Stimulated activated naive CD4-positive, alpha-beta T cell treated with Interleukin-2 at 50 U/mL for 16 hours (primary cell): Measurements from ENCODE around the gene ASIC3.
A peak's percentile ranks its signal among the peaks of the same experiment; 100 is the strongest.
"Not testable (repeated sequence)": the region's sequence is repeated elsewhere in the genome, so short reads cannot be mapped to it uniquely, and the experiment has no call there.

Source experiments
- DNase-seq: peaks from one replicate; lab custom pipeline; 2025; lab: John Stamatoyannopoulos, UW

ASIC3 gene

GRCh38 chr7:151047976-151048815 is at the start of gene ASIC3:
TSS of gene ASIC3 (plus strand) at chr7:151048531. CDS start at chr7:151048886, 355 bp downstream.
- no peak for DNase-seq

- no peak for DNase-seq
Measured at GRCh38 chr7:150999001-150999400, 49.3 kb upstream of the ASIC3 start.

GRCh38 chr7:150999497-151000230 is 48.7 kb upstream of the ASIC3 start:
- no peak for DNase-seq

GRCh38 chr7:151000897-151001495 is 47.3 kb upstream of the ASIC3 start:
- no peak for DNase-seq

- no peak for DNase-seq
Measured at GRCh38 chr7:151001546-151001945, 46.8 kb upstream of the ASIC3 start.

- DNase-seq, result no peak
Measured at GRCh38 chr7:151003572-151003971, 44.8 kb upstream of the ASIC3 start.

GRCh38 chr7:151005566-151005965 is 42.8 kb upstream of the ASIC3 start:
- no peak for DNase-seq

- no peak for DNase-seq
Measured at GRCh38 chr7:151006590-151007300, 41.6 kb upstream of the ASIC3 start.

GRCh38 chr7:151007469-151007898 is 40.8 kb upstream of the ASIC3 start:
- DNase-seq, result no peak

- DNase-seq, result no peak
Measured at GRCh38 chr7:151008143-151008510, 40.2 kb upstream of the ASIC3 start.

- peak; percentile 73 for DNase-seq
Measured at GRCh38 chr7:151008511-151009323, 39.6 kb upstream of the ASIC3 start.

- DNase-seq, result no peak
Measured at GRCh38 chr7:151009327-151010036, 38.8 kb upstream of the ASIC3 start.

GRCh38 chr7:151010037-151010306 is 38.4 kb upstream of the ASIC3 start:
- no peak for DNase-seq

GRCh38 chr7:151010307-151011096 is 37.8 kb upstream of the ASIC3 start:
- DNase-seq, result peak; percentile 40

- no peak for DNase-seq
Measured at GRCh38 chr7:151011097-151011409, 37.3 kb upstream of the ASIC3 start.

GRCh38 chr7:151011616-151012015 is 36.7 kb upstream of the ASIC3 start:
- DNase-seq, result not testable (repeated sequence)

GRCh38 chr7:151012031-151012692 is 36.2 kb upstream of the ASIC3 start:
- no peak for DNase-seq

- DNase-seq, result no peak
Measured at GRCh38 chr7:151012911-151013347, 35.4 kb upstream of the ASIC3 start.

- DNase-seq, result no peak
Measured at GRCh38 chr7:151013356-151013732, 35.0 kb upstream of the ASIC3 start.
